T-helper 17 cell (primary cell): Measurements from ENCODE around the gene FGD2. TPM values are rescaled to one million over a fixed set of nuclear protein-coding genes. Genes with fewer than 3 reads are reported as not detected.

ENCODE experiments used
- ATAC-seq: fragments of 150-1000 bp; cut with Tn5 transposase; 2 replicates; pipeline ENCODE4 v1.10.0; 2021; ENCODE audit warnings: mild to moderate bottlenecking, moderate library complexity
- DNase-seq, 3 donors: peaks; one replicate each; pipeline versions ENCODE4 v3.0.0 to v3.0.0-alpha.2; 2020 to 2021
- H3K9me3 ChIP-seq: one replicate; pipeline ENCODE4 v1.7.0; 2013; ENCODE audit warnings: low read length, mild to moderate bottlenecking; ENCODE audit not compliant: control insufficient read depth, poor library complexity, severe bottlenecking
- H3K27ac Mint-ChIP-seq: one replicate; pipeline ENCODE4 v1.8.0; 2022; ENCODE audit warnings: mild to moderate bottlenecking, moderate library complexity, mixed read lengths
- H3K27me3 Mint-ChIP-seq: one replicate; pipeline ENCODE4 v1.8.0; 2022; ENCODE audit warnings: mixed read lengths
- H3K36me3 Mint-ChIP-seq: one replicate; pipeline ENCODE4 v1.8.0; 2022; ENCODE audit warnings: low read depth, mixed read lengths
- H3K4me1 Mint-ChIP-seq: one replicate; pipeline ENCODE4 v1.8.0; 2022; ENCODE audit warnings: mild to moderate bottlenecking, mixed read lengths
- H3K4me3 Mint-ChIP-seq: one replicate; pipeline ENCODE4 v1.8.0; 2022; ENCODE audit warnings: mild to moderate bottlenecking, moderate library complexity, mixed read lengths
- total RNA-seq, 4 donors: library from RNA in 2 of 4; stranded (reverse) in 2 of 4; gene quantifications; one replicate each; pipeline ENCODE4 v1.2.3 and lab custom pipeline; 2022 to 2026

FGD2 gene
- total RNA-seq, 2 donors from 2014 or later = 1.7 to 12.6 TPM

- Mint-ChIP-seq H3K27ac (no peak overlapping the region), H3K4me1 (peaks cover 27% of the 10 kb centered on the region), H3K4me3 (no peak overlapping the region), H3K36me3 (peaks cover 5% of the 10 kb centered on the region), H3K27me3 (no peaks in the 10 kb centered on the region)
- ATAC-seq (no peak), DNase-seq (no peak)
- H3K9me3 ChIP-seq = no peaks in the 10 kb centered on the region
Observed at GRCh38 chr6:36976931-36977330, 28.5 kb upstream of the FGD2 start.

GRCh38 chr6:36977470-36977941 is 27.9 kb upstream of the FGD2 start:
- no peak for DNase-seq

GRCh38 chr6:36978421-36979346 is 26.8 kb upstream of the FGD2 start:
- DNase-seq (no peak), ATAC-seq (no peak)
- Mint-ChIP-seq H3K4me1 (peaks cover 29% of the 10 kb centered on the region), H3K4me3 (peak overlapping the region; percentile 25), H3K36me3 (peaks cover 7% of the 10 kb centered on the region), H3K27me3 (no peaks in the 10 kb centered on the region), H3K27ac (peak overlapping the region; percentile 67)
- H3K9me3 ChIP-seq = no peaks in the 10 kb centered on the region

More at GRCh38 chr6:36977470-36977941, 27.9 kb upstream of the FGD2 start:
- Mint-ChIP-seq H3K4me3 (no peak overlapping the region), H3K4me1 (peaks cover 29% of the 10 kb centered on the region), H3K27ac (no peak overlapping the region), H3K36me3 (peaks cover 7% of the 10 kb centered on the region), H3K27me3 (no peaks in the 10 kb centered on the region)
- peak; percentile 45 for ATAC-seq
- H3K9me3 ChIP-seq = no peaks in the 10 kb centered on the region

GRCh38 chr6:36979347-36979742 is 26.1 kb upstream of the FGD2 start:
- peaks cover 29% of the 10 kb centered on the region for H3K4me1 Mint-ChIP-seq
- no peaks in the 10 kb centered on the region for H3K27me3 Mint-ChIP-seq
- ATAC-seq = peak; percentile 67
- no peaks in the 10 kb centered on the region for H3K9me3 ChIP-seq
- H3K4me3 Mint-ChIP-seq = no peak overlapping the region
- H3K27ac Mint-ChIP-seq = no peak overlapping the region
- peaks cover 7% of the 10 kb centered on the region for H3K36me3 Mint-ChIP-seq
- no peak for DNase-seq

GRCh38 chr6:36980129-36980528 is 25.3 kb upstream of the FGD2 start:
- no peak for ATAC-seq
- H3K27ac Mint-ChIP-seq = peak overlapping the region; percentile 88
- H3K4me3 Mint-ChIP-seq = no peak overlapping the region
- H3K9me3 ChIP-seq = no peaks in the 10 kb centered on the region
- DNase-seq = no peak
- peaks cover 29% of the 10 kb centered on the region for H3K4me1 Mint-ChIP-seq
- H3K27me3 Mint-ChIP-seq = no peaks in the 10 kb centered on the region
- peaks cover 7% of the 10 kb centered on the region for H3K36me3 Mint-ChIP-seq

- Mint-ChIP-seq H3K4me1 (peaks cover 29% of the 10 kb centered on the region), H3K27ac (peak overlapping the region; percentile 88), H3K27me3 (no peaks in the 10 kb centered on the region), H3K36me3 (peaks cover 7% of the 10 kb centered on the region), H3K4me3 (no peak overlapping the region)
- DNase-seq (no peak), ATAC-seq (no peak)
- no peaks in the 10 kb centered on the region for H3K9me3 ChIP-seq
Observed at GRCh38 chr6:36980876-36981619, 24.4 kb upstream of the FGD2 start.

- no peak for ATAC-seq
- DNase-seq = no peak
- Mint-ChIP-seq H3K4me3 (no peak overlapping the region), H3K27me3 (no peaks in the 10 kb centered on the region), H3K4me1 (peaks cover 40% of the 10 kb centered on the region), H3K36me3 (peaks cover 6% of the 10 kb centered on the region), H3K27ac (no peak overlapping the region)
- H3K9me3 ChIP-seq = no peaks in the 10 kb centered on the region
Observed at GRCh38 chr6:36983538-36983937, 21.9 kb upstream of the FGD2 start.

GRCh38 chr6:36984581-36985416 is 20.7 kb upstream of the FGD2 start:
- H3K4me1 Mint-ChIP-seq = peaks cover 32% of the 10 kb centered on the region
- H3K4me3 Mint-ChIP-seq = no peak overlapping the region
- DNase-seq (peak; percentile 33 to 57 (median 38)), ATAC-seq (peak; percentile 22)
- H3K9me3 ChIP-seq = no peaks in the 10 kb centered on the region
- H3K27me3 Mint-ChIP-seq = peaks cover 4% of the 10 kb centered on the region
- H3K27ac Mint-ChIP-seq = no peak overlapping the region
- H3K36me3 Mint-ChIP-seq = peaks cover 6% of the 10 kb centered on the region

- H3K9me3 ChIP-seq = no peaks in the 10 kb centered on the region
- Mint-ChIP-seq H3K4me3 (no peak overlapping the region), H3K36me3 (peaks cover 6% of the 10 kb centered on the region), H3K27me3 (peaks cover 4% of the 10 kb centered on the region), H3K27ac (no peak overlapping the region), H3K4me1 (peaks cover 29% of the 10 kb centered on the region)
- ATAC-seq = no peak
- no peak for DNase-seq
Observed at GRCh38 chr6:36985417-36985807, 20.0 kb upstream of the FGD2 start.

- DNase-seq (peak; percentile 83 to 90 (median 88)), ATAC-seq (peak; percentile 90)
- Mint-ChIP-seq H3K36me3 (peaks cover 6% of the 10 kb centered on the region), H3K4me1 (peaks cover 25% of the 10 kb centered on the region), H3K4me3 (no peak within 1 kb of the TSS), H3K27me3 (peaks cover 4% of the 10 kb centered on the region), H3K27ac (peak within 1 kb of the TSS; percentile 96)
- H3K9me3 ChIP-seq = no peaks in the 10 kb centered on the region
Observed at GRCh38 chr6:36985808-36986703, 19.4 kb upstream of the FGD2 start, which contains the start of gene MTCH1. Gene MTCH1, minus strand, starts transcription at chr6:36986196. Its CDS starts 23 bp downstream, at chr6:36986173.

- Mint-ChIP-seq H3K36me3 (peaks cover 6% of the 10 kb centered on the region), H3K27me3 (peaks cover 4% of the 10 kb centered on the region), H3K27ac (peak overlapping the region; percentile 96), H3K4me3 (no peak overlapping the region), H3K4me1 (peaks cover 20% of the 10 kb centered on the region)
- ATAC-seq = peak; percentile 15
- no peaks in the 10 kb centered on the region for H3K9me3 ChIP-seq
- DNase-seq = no peak
Observed at GRCh38 chr6:36986704-36987047, 18.8 kb upstream of the FGD2 start.

- DNase-seq = no peak
- Mint-ChIP-seq H3K4me3 (no peak overlapping the region), H3K4me1 (peaks cover 15% of the 10 kb centered on the region), H3K27ac (no peak overlapping the region), H3K27me3 (peaks cover 4% of the 10 kb centered on the region), H3K36me3 (peaks cover 2% of the 10 kb centered on the region)
- H3K9me3 ChIP-seq = no peaks in the 10 kb centered on the region
- ATAC-seq = no peak
Observed at GRCh38 chr6:36989264-36989663, 16.2 kb upstream of the FGD2 start.
